K562 (cell line): Measurements from ENCODE around the gene UBE2H. TPM values are rescaled to one million over a fixed set of nuclear protein-coding genes. Genes with fewer than 3 reads are reported as not detected.

ENCODE experiments used
- BRF1 ChIP-seq: IDR thresholded peaks from 3 replicates; pipeline ENCODE4 v1.6.1; 2011; ENCODE audit warnings: borderline replicate concordance, mild to moderate bottlenecking; ENCODE audit not compliant: insufficient read length; ENCODE audit errors: extremely low read depth
- CTBP1 ChIP-seq: fragments of 450-650 bp; IDR thresholded peaks from 2 replicates; pipeline ENCODE4 v1.6.1; 2016; ENCODE audit warnings: borderline replicate concordance
- GATAD2B ChIP-seq: fragments of 450-650 bp; IDR thresholded peaks from 2 replicates; pipeline ENCODE4 v1.6.1; 2017; ENCODE audit warnings: mild to moderate bottlenecking, borderline replicate concordance
- KAT7 ChIP-seq: sonication (generic); formaldehyde crosslinking; IDR thresholded peaks from 2 replicates; pipeline ENCODE4 v1.8.0; 2022; ENCODE audit warnings: missing genetic modification reagents, mild to moderate bottlenecking, borderline replicate concordance
- L3MBTL2 ChIP-seq: fragments of 450-650 bp; IDR thresholded peaks from 2 replicates; pipeline ENCODE4 v1.6.1; 2016; ENCODE audit warnings: mild to moderate bottlenecking, moderate library complexity
- MEF2A ChIP-seq: IDR thresholded peaks from 2 replicates; pipeline ENCODE4 v1.6.1; 2011; ENCODE audit warnings: low read depth, mild to moderate bottlenecking, low read length, moderate library complexity; ENCODE audit not compliant: control insufficient read depth
- MTA2 ChIP-seq: fragments of 450-650 bp; IDR thresholded peaks from 2 replicates; pipeline ENCODE4 v1.6.1; 2016; ENCODE audit warnings: low read depth
- NR2C2 ChIP-seq, 2 experiments: fragments of 200-800 bp in 1 of 2; sonication (Bioruptor generic) in 1 of 2; sonication (generic) in 1 of 2; formaldehyde crosslinking in 1 of 2; IDR thresholded peaks; 2 replicates each; pipeline versions ENCODE4 v1.6.1 to v1.8.0; 2016 to 2022; ENCODE audit warnings: mild to moderate bottlenecking in 1 of 2, missing compliant biosample characterization in 1 of 2, missing genetic modification characterization in 1 of 2, missing genetic modification reagents in 1 of 2
- SIN3A ChIP-seq, 2 experiments: fragments of 150-350 bp in 1 of 2; IDR thresholded peaks; 2 replicates each; pipeline ENCODE4 v1.6.1; 2011 to 2016; ENCODE audit warnings: borderline replicate concordance in 2 of 2, low read depth in 2 of 2, low read length in 2 of 2, mild to moderate bottlenecking in 2 of 2, moderate library complexity in 2 of 2; ENCODE audit not compliant: control insufficient read depth in 1 of 2
- TOE1 ChIP-seq, 2 experiments: fragments of 450-650 bp in 1 of 2; sonication (generic) in 1 of 2; formaldehyde crosslinking in 1 of 2; IDR thresholded peaks; 2 replicates each; pipeline versions ENCODE4 v1.7.1 to v1.8.0; 2016 to 2022; ENCODE audit warnings: borderline replicate concordance in 2 of 2, mild to moderate bottlenecking in 2 of 2, antibody characterized with exemption in 1 of 2, inconsistent platforms in 1 of 2, low read depth in 1 of 2, missing genetic modification reagents in 1 of 2, moderate library complexity in 1 of 2
- ZBTB17 ChIP-seq: fragments of 450-650 bp; formaldehyde crosslinking; IDR thresholded peaks from 2 replicates; pipeline ENCODE4 v1.4.0; 2020; ENCODE audit warnings: mild to moderate bottlenecking
- ZNF197 ChIP-seq: fragments of 200-800 bp; sonication (Bioruptor generic); IDR thresholded peaks from 2 replicates; pipeline ENCODE4 v1.6.1; 2016; ENCODE audit warnings: low read depth, missing genetic modification characterization, missing compliant biosample characterization
- ZNF23 ChIP-seq: fragments of 250-450 bp; sonication (Bioruptor Pico); IDR thresholded peaks from 2 replicates; pipeline ENCODE4 v1.4.0; 2020; ENCODE audit warnings: mild to moderate bottlenecking
- polyA plus RNA-seq, 8 experiments: library from polyadenylated mRNA; depleted of rRNA in 4 of 8; stranded (reverse) in 5 of 8; unstranded in 3 of 8; fragments of >200 nt; fragmentation: Nextera tagmentation in 2 of 8; fragmentation: Illumina TruSeq in 1 of 8; extraction: Ambion mirVana in 2 of 8; extraction: Trizol in 1 of 8; gene quantifications; 2 replicates each; pipeline versions ENCODE4 v1.2.1 to v1.2.3, GENCODE V29; 2011 to 2014; ENCODE audit warnings: inconsistent platforms in 1 of 8, missing spikeins in 1 of 8
- total RNA-seq, 7 experiments: library from RNA; depleted of rRNA in 6 of 7; stranded (reverse); fragments of >200 nt in 6 of 7; fragmentation: Illumina TruSeq in 2 of 7; extraction: Trizol in 2 of 7; gene quantifications; 2 replicates each; pipeline versions ENCODE4 v1.2.1 to v1.2.3, GENCODE V29; 2011 to 2021; ENCODE audit warnings: low replicate concordance in 1 of 7
- TF ChIP-seq, protein P1 (sequence below), 2 experiments: fragments of 450-650 bp; conservative IDR thresholded peaks; 2 replicates each; pipeline ENCODE4 v1.6.1; 2017; ENCODE audit warnings: mild to moderate bottlenecking in 2 of 2, moderate library complexity in 2 of 2
- TF ChIP-seq, protein P2 (sequence below): fragments of 450-650 bp; IDR thresholded peaks from 2 replicates; pipeline ENCODE4 v1.6.1; 2016; ENCODE audit warnings: low read depth, mild to moderate bottlenecking, moderate library complexity
- TF ChIP-seq, protein P3 (sequence below): sonication (generic); formaldehyde crosslinking; IDR thresholded peaks from 2 replicates; pipeline ENCODE4 v1.8.0; 2023; ENCODE audit warnings: mild to moderate bottlenecking, missing genetic modification reagents
- TF ChIP-seq, protein P4 (sequence below), 3 experiments: IDR thresholded peaks in 2 of 3; conservative IDR thresholded peaks in 1 of 3; 2 replicates each; pipeline ENCODE4 v1.5.1; 2011 to 2012; ENCODE audit warnings: low read length in 3 of 3, mild to moderate bottlenecking in 3 of 3, control low read depth in 2 of 3, improper control_type of control experiment in 1 of 3, inconsistent platforms in 1 of 3, low read depth in 1 of 3, mixed read lengths in 1 of 3, moderate library complexity in 1 of 3; ENCODE audit not compliant: insufficient read depth in 2 of 3

Gene UBE2H
- total and polyA plus RNA-seq, 9 of the 15 experiments (the other 6 are each of a cell fraction or from before 2014, with no cell fraction given), result 6.3 to 33.0 (median 13.3) TPM

DNA sequence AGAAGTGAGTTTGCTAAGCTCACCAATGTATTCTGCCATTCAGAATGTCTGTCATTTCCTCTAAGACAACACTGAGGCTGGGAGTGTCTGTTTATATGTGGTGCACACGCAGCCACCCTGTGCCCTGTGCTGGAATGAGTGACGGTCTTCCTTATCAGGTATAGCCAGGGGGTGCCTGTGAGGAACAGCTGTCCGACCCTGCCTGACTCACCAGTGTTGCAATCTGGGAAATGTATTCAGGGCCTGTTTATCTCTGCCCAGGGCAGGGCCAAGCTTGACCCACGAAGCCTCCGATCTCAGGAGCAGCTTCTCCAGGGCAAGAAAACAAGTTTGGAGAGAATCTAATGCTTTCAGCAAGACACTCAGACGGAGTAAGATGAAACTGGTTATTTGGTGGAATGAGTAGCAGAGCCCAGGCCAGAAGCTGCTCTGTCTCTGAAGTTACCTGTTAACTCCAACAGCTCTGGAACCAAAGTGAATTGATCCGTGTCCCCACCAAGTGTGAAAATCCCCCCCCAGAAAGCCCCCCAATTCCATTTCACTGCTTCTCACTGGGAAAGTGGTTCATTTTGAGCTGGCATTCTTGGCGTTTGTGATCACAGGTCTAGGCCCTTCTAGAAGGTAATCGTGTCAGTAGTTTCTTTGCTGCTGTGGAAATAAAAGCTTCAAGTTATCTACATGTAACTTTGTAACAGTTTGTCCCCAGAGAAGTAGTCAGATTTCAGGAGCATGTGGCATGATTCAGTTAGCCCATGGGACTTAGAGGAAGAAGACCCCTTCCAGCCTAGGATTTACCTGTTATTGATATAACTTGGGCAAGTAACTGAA lies 6.1 kb upstream of the UBE2H start (continued):
- TF ChIP-seq, protein P1, sequence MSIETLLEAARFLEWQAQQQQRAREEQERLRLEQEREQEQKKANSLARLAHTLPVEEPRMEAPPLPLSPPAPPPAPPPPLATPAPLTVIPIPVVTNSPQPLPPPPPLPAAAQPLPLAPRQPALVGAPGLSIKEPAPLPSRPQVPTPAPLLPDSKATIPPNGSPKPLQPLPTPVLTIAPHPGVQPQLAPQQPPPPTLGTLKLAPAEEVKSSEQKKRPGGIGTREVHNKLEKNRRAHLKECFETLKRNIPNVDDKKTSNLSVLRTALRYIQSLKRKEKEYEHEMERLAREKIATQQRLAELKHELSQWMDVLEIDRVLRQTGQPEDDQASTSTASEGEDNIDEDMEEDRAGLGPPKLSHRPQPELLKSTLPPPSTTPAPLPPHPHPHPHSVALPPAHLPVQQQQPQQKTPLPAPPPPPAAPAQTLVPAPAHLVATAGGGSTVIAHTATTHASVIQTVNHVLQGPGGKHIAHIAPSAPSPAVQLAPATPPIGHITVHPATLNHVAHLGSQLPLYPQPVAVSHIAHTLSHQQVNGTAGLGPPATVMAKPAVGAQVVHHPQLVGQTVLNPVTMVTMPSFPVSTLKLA (conservative IDR thresholded peaks at IDR 0.05), result peak; percentile 90 to 96
- TF ChIP-seq L3MBTL2 (peak; percentile 92), MEF2A (peak; percentile 87), NR2C2 (CRISPR knock-in tag; IDR thresholded peaks at IDR 0.05) (peak; percentile 84), NR2C2 (tag; IDR thresholded peaks at IDR 0.05) (peak; percentile 92), ZNF197 (CRISPR knock-in tag) (peak; percentile 94), ZBTB17 (peak; percentile 88), TOE1 (IDR thresholded peaks at IDR 0.05; ENCODE audit: borderline replicate concordance) (peak; percentile 89), TOE1 (CRISPR knock-in tag; IDR thresholded peaks at IDR 0.05; ENCODE audit: borderline replicate concordance, low read depth) (peak; percentile 98; the same call in 1 of the 2 replicates), GATAD2B (peak; percentile 99), MTA2 (peak; percentile 99), CTBP1 (peak; percentile 99), ZNF23 (CRISPR knock-in tag) (0 out of 2 replicates have a peak, but pooled peaks have one; percentile 35), SIN3A (IDR thresholded peaks at IDR 0.05; ENCODE audit: borderline replicate concordance in 2 of 2, control insufficient read depth in 1 of 2, low read depth in 2 of 2, low read length in 2 of 2) (no peak), BRF1 (no peak), KAT7 (peak; percentile 72)
- TF ChIP-seq, protein P2, sequence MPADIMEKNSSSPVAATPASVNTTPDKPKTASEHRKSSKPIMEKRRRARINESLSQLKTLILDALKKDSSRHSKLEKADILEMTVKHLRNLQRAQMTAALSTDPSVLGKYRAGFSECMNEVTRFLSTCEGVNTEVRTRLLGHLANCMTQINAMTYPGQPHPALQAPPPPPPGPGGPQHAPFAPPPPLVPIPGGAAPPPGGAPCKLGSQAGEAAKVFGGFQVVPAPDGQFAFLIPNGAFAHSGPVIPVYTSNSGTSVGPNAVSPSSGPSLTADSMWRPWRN, result peak; percentile 97
- TF ChIP-seq, protein P3, sequence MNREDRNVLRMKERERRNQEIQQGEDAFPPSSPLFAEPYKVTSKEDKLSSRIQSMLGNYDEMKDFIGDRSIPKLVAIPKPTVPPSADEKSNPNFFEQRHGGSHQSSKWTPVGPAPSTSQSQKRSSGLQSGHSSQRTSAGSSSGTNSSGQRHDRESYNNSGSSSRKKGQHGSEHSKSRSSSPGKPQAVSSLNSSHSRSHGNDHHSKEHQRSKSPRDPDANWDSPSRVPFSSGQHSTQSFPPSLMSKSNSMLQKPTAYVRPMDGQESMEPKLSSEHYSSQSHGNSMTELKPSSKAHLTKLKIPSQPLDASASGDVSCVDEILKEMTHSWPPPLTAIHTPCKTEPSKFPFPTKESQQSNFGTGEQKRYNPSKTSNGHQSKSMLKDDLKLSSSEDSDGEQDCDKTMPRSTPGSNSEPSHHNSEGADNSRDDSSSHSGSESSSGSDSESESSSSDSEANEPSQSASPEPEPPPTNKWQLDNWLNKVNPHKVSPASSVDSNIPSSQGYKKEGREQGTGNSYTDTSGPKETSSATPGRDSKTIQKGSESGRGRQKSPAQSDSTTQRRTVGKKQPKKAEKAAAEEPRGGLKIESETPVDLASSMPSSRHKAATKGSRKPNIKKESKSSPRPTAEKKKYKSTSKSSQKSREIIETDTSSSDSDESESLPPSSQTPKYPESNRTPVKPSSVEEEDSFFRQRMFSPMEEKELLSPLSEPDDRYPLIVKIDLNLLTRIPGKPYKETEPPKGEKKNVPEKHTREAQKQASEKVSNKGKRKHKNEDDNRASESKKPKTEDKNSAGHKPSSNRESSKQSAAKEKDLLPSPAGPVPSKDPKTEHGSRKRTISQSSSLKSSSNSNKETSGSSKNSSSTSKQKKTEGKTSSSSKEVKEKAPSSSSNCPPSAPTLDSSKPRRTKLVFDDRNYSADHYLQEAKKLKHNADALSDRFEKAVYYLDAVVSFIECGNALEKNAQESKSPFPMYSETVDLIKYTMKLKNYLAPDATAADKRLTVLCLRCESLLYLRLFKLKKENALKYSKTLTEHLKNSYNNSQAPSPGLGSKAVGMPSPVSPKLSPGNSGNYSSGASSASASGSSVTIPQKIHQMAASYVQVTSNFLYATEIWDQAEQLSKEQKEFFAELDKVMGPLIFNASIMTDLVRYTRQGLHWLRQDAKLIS, result no peak; the same call in 1 of the 2 replicates
- TF ChIP-seq, protein P4, sequence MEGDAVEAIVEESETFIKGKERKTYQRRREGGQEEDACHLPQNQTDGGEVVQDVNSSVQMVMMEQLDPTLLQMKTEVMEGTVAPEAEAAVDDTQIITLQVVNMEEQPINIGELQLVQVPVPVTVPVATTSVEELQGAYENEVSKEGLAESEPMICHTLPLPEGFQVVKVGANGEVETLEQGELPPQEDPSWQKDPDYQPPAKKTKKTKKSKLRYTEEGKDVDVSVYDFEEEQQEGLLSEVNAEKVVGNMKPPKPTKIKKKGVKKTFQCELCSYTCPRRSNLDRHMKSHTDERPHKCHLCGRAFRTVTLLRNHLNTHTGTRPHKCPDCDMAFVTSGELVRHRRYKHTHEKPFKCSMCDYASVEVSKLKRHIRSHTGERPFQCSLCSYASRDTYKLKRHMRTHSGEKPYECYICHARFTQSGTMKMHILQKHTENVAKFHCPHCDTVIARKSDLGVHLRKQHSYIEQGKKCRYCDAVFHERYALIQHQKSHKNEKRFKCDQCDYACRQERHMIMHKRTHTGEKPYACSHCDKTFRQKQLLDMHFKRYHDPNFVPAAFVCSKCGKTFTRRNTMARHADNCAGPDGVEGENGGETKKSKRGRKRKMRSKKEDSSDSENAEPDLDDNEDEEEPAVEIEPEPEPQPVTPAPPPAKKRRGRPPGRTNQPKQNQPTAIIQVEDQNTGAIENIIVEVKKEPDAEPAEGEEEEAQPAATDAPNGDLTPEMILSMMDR (IDR thresholded peaks at IDR 0.05 in 2 of 3, conservative IDR thresholded peaks at IDR 0.05 in 1 of 3; ENCODE audit: insufficient read depth in 2 of 3, low read depth in 1 of 3, low read length in 3 of 3), result 0 out of 6 replicates have a peak, but pooled peaks of 2 of the 3 experiments have one; percentile 2 to 8
